Ovary (tissue), 9 donors: ENCODE measurements around the gene PLCL1. TPM values are rescaled to one million over a fixed set of nuclear protein-coding genes. Genes with fewer than 3 reads are reported as not detected.

ENCODE experiments used
- DNase-seq, 5 donors: peaks; one replicate each; pipeline ENCODE4 v3.0.0-alpha.2; 2019 to 2020
- H3K27ac ChIP-seq, 2 donors: fragments of 200-600 bp; one replicate each; pipeline versions ENCODE4 v1.5.1 to v1.8.0; 2019 to 2022
- H3K27me3 ChIP-seq: fragments of 200-600 bp; one replicate; pipeline ENCODE4 v1.8.0; 2022
- H3K36me3 ChIP-seq: fragments of 200-600 bp; sonication (generic); one replicate; pipeline ENCODE4 v1.5.1; 2019
- H3K4me1 ChIP-seq: one replicate; pipeline ENCODE4 v1.8.1; 2013; ENCODE audit warnings: mild to moderate bottlenecking, moderate library complexity; ENCODE audit not compliant: insufficient read depth
- H3K4me3 ChIP-seq: fragments of 200-600 bp; sonication (generic); one replicate; pipeline ENCODE4 v1.5.1; 2017
- H3K9me3 ChIP-seq, 2 donors: fragments of 200-600 bp in 1 of 2; sonication (generic) in 1 of 2; one replicate each; pipeline versions ENCODE4 v1.5.1 to v1.8.1; 2013 to 2019; ENCODE audit warnings: mild to moderate bottlenecking in 1 of 2, moderate library complexity in 1 of 2
- CTCF ChIP-seq, 3 donors: fragments of 450-650 bp in 2 of 3; fragments of 200-600 bp in 1 of 3; IDR thresholded peaks; one replicate each; pipeline versions ENCODE4 v1.5.1 to v1.8.0; 2016 to 2022; ENCODE audit warnings: antibody characterized with exemption in 3 of 3, mild to moderate bottlenecking in 1 of 3
- EP300 ChIP-seq: sonication (generic); formaldehyde crosslinking; IDR thresholded peaks from one replicate; pipeline ENCODE4 v1.6.1; 2017; ENCODE audit warnings: antibody characterized with exemption
- POLR2A ChIP-seq: fragments of 450-650 bp; IDR thresholded peaks from one replicate; pipeline ENCODE4 v1.6.1; 2017; ENCODE audit warnings: antibody characterized with exemption, mild to moderate bottlenecking, moderate library complexity
- WGBS, 3 donors: extraction: QIAGEN DNeasy Blood & Tissue Kit in 1 of 3; methylation state at CpG; one replicate each; pipeline versions ENCODE4 v1.1.5 to v1.1.7; 2013 to 2017; 5-methylcytosine and 5-hydroxymethylcytosine counted together
- intact Hi-C, 4 donors: fragments of 100-400 bp; cut with DNase I; formaldehyde crosslinking; loops; one replicate each; pipeline versions ENCODE4 v1.11.0 to v1.15.1; 2022 to 2023
- polyA plus RNA-seq, 2 donors: library from polyadenylated mRNA; stranded (reverse); fragments of 200-250 nt in 1 of 2; fragments of 350-450 nt in 1 of 2; fragmentation: Illumina TruSeq in 1 of 2; extraction: RNeasy Lipid Tissue Mini Kit (QIAGEN cat#74804) in 1 of 2; gene quantifications; one replicate each; pipeline ENCODE4 v1.2.3, GENCODE V29; 2013 to 2014
- total RNA-seq, 7 donors: library from RNA; depleted of rRNA in 2 of 7; stranded (reverse); fragments of >200 nt in 2 of 7; fragmentation: NEBNext Ultra II Directional in 3 of 7; extraction: Animal tissue kit (Norgen Biotek cat#: 25700) in 3 of 7; gene quantifications; one replicate each; pipeline versions ENCODE4 v1.1.0 to v1.2.4, GENCODE V29; 2016 to 2023
- donor health status: DM: no; HTN: no; CAD: no; lungs with moderate emphysema.
- donor health status: DM: no; HTN: no; CAD: no.
- donor health status: Bipolar disorder and iron deficiency.
- donor health status: DM: yes; HTN: yes; CAD: no.
- donor health status: DM: no; HTN: no; CAD: no.
- donor health status: DM: yes; HTN: yes; CAD: no.

Gene PLCL1
- total and polyA plus RNA-seq, 9 donors, result 8.4 to 17.9 (median 11.1) TPM

GRCh38 chr2:197993830-197994229, 189.4 kb downstream of the PLCL1 start:
- intact Hi-C loops, result no loop called here
- Histone ChIP-seq H3K4me3 (no peak overlapping the region), H3K4me1 (peaks cover 3% of the 10 kb centered on the region), H3K27ac (no peak overlapping the region), H3K27me3 (no peaks in the 10 kb centered on the region), H3K9me3 (no peaks in the 10 kb centered on the region), H3K36me3 (no peaks in the 10 kb centered on the region)
- 93 to 96% (median 95%) methylated on average over 2 of the region's 2 CpGs for WGBS, 3 donors
- DNase-seq, result no peak
- TF ChIP-seq CTCF (IDR thresholded peaks at IDR 0.05), result no peak

- Histone ChIP-seq H3K4me3 (no peak overlapping the region), H3K36me3 (no peaks in the 10 kb centered on the region), H3K27me3 (no peaks in the 10 kb centered on the region), H3K27ac (no peak overlapping the region), H3K9me3 (no peaks in the 10 kb centered on the region), H3K4me1 (peaks cover 3% of the 10 kb centered on the region)
- DNase-seq, result no peak
- 89 to 94% (median 91%) methylated on average over 1 of the region's 1 CpG for WGBS, 3 donors
- intact Hi-C loops, result no loop called here
- no peak for TF ChIP-seq CTCF (IDR thresholded peaks at IDR 0.05)
Measured at GRCh38 chr2:197994751-197995150, 190.4 kb downstream of the PLCL1 start.

- intact Hi-C loops, result no loop called here
- WGBS, 3 donors, result 68 to 85% (median 72%) methylated on average over 2 of the region's 2 CpGs
- no peaks in the 10 kb centered on the region for H3K36me3 ChIP-seq
- H3K9me3 ChIP-seq, result no peaks in the 10 kb centered on the region
- no peak overlapping the region for H3K27ac ChIP-seq
- no peaks in the 10 kb centered on the region for H3K27me3 ChIP-seq
- no peak for DNase-seq
- no peak overlapping the region for H3K4me3 ChIP-seq
- TF ChIP-seq POLR2A, result no peak
- no peak for TF ChIP-seq CTCF (IDR thresholded peaks at IDR 0.05)
- TF ChIP-seq EP300, result no peak
- H3K4me1 ChIP-seq, result peaks cover 3% of the 10 kb centered on the region
Measured at GRCh38 chr2:197996583-197996982, 192.2 kb downstream of the PLCL1 start.

- no peak for DNase-seq
- no peak overlapping the region for H3K27ac ChIP-seq
- no peaks in the 10 kb centered on the region for H3K27me3 ChIP-seq
- peaks cover 3% of the 10 kb centered on the region for H3K4me1 ChIP-seq
- H3K4me3 ChIP-seq, result no peak overlapping the region
- H3K9me3 ChIP-seq, result no peaks in the 10 kb centered on the region
- WGBS, 3 donors, result 87 to 93% (median 87%) methylated on average over 7 of the region's 7 CpGs
- intact Hi-C loops, result no loop called here
- TF ChIP-seq EP300 (no peak), CTCF (IDR thresholded peaks at IDR 0.05) (no peak), POLR2A (no peak)
- H3K36me3 ChIP-seq, result no peaks in the 10 kb centered on the region
Measured at GRCh38 chr2:197997083-197997541, 192.7 kb downstream of the PLCL1 start.

- no peak for DNase-seq
- TF ChIP-seq EP300 (no peak), POLR2A (no peak), CTCF (IDR thresholded peaks at IDR 0.05) (no peak)
- intact Hi-C loops, result no loop called here
- no peaks in the 10 kb centered on the region for H3K9me3 ChIP-seq
- no peak overlapping the region for H3K27ac ChIP-seq
- H3K36me3 ChIP-seq, result no peaks in the 10 kb centered on the region
- peaks cover 3% of the 10 kb centered on the region for H3K4me1 ChIP-seq
- no peaks in the 10 kb centered on the region for H3K27me3 ChIP-seq
- H3K4me3 ChIP-seq, result no peak overlapping the region
- 96 to 97% (median 96%) methylated on average over 3 of the region's 3 CpGs for WGBS, 3 donors
Measured at GRCh38 chr2:197998702-197999101, 194.3 kb downstream of the PLCL1 start.
